Measurements from ENCODE around the gene PRMT3.

DNA sequence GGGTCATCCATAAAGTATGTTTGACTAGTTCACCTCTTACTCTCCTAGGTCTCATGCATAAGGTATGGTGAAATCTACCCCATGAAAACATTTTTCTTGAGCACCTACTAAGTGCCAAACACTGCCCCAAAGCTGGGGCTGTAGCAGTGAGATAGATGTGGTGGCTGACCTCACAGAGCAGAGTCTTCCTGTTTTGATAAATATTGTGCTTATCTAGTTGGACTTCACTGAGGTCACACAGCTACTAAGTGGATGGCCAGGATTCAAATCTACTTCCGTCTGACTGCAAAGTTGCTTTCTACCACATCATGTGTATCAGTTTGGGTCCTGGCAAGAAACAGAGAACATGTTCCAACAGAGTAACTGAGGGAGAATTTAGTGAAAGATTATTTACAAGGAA is 30.4 kb upstream of the PRMT3 start:
- TF ChIP-seq, protein P1, sequence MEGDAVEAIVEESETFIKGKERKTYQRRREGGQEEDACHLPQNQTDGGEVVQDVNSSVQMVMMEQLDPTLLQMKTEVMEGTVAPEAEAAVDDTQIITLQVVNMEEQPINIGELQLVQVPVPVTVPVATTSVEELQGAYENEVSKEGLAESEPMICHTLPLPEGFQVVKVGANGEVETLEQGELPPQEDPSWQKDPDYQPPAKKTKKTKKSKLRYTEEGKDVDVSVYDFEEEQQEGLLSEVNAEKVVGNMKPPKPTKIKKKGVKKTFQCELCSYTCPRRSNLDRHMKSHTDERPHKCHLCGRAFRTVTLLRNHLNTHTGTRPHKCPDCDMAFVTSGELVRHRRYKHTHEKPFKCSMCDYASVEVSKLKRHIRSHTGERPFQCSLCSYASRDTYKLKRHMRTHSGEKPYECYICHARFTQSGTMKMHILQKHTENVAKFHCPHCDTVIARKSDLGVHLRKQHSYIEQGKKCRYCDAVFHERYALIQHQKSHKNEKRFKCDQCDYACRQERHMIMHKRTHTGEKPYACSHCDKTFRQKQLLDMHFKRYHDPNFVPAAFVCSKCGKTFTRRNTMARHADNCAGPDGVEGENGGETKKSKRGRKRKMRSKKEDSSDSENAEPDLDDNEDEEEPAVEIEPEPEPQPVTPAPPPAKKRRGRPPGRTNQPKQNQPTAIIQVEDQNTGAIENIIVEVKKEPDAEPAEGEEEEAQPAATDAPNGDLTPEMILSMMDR (IDR thresholded peaks at IDR 0.05) = no peak
- TF ChIP-seq POLR2A (IDR thresholded peaks at IDR 0.05) = no peak
